IMR-90 (cell line): ENCODE measurements around the gene PAQR7. TPM values are rescaled to one million over a fixed set of nuclear protein-coding genes. Genes with fewer than 3 reads are reported as not detected.

Source experiments
- ATAC-seq: fragments of 200-7000 bp; cut with Tn5 transposase; 2 replicates; pipeline ENCODE4 v1.9.1; 2020; ENCODE audit warnings: low read depth, mild to moderate bottlenecking, moderate library complexity
- BruUV-seq: library from RNA; stranded (reverse); fragments of 400-500 nt; replicated peaks from 2 replicates; lab custom pipeline; 2021; lab: Mats Ljungman, UMichigan
- CTCF ChIA-PET: fragments of 300-600 bp; formaldehyde crosslinking; extraction: SDS; loops from one replicate; lab custom pipeline; 2021; ENCODE audit warnings: antibody characterized with exemption; lab: Yijun Ruan, JAX
- POLR2A ChIA-PET: fragments of 300-600 bp; sonication (Branson Sonifier 250); formaldehyde crosslinking; loops from one replicate; lab custom pipeline; 2022; ENCODE audit warnings: antibody characterized with exemption; ENCODE audit not compliant: unreplicated experiment; lab: Charles Lee
- DNase-seq: peaks from one replicate; pipeline ENCODE4 v3.0.0; 2013
- H2AFZ ChIP-seq: replicated peaks from 2 replicates; pipeline ENCODE3; 2013; ENCODE audit warnings: low read length, mild to moderate bottlenecking; ENCODE audit not compliant: poor library complexity
- H2AK5ac ChIP-seq: 2 replicates; pipeline ENCODE4 v1.6.1; 2013; ENCODE audit warnings: low read depth, low read length, inconsistent platforms
- H2AK9ac ChIP-seq: replicated peaks from 2 replicates; pipeline ENCODE3; 2013; ENCODE audit warnings: mild to moderate bottlenecking, low read depth, low read length, moderate library complexity; ENCODE audit not compliant: poor library complexity
- H2BK120ac ChIP-seq: 2 replicates; pipeline ENCODE4 v1.6.1; 2013; ENCODE audit warnings: low read depth, low read length, inconsistent platforms
- H2BK15ac ChIP-seq: 3 replicates; pipeline ENCODE4 v1.6.1; 2013; ENCODE audit warnings: low read depth, low read length, inconsistent platforms
- H2BK20ac ChIP-seq: 2 replicates; pipeline ENCODE4 v1.6.1; 2013; ENCODE audit warnings: low read depth, mild to moderate bottlenecking, inconsistent platforms, low read length, moderate library complexity
- H2BK5ac ChIP-seq: 2 replicates; pipeline ENCODE4 v1.6.1; 2013; ENCODE audit warnings: mild to moderate bottlenecking, low read depth, low read length, inconsistent platforms; ENCODE audit not compliant: poor library complexity, severe bottlenecking
- H3K14ac ChIP-seq: replicated peaks from 2 replicates; pipeline ENCODE4 v1.6.1; 2013; ENCODE audit warnings: low read depth, low read length, inconsistent platforms
- H3K18ac ChIP-seq: 2 replicates; pipeline ENCODE4 v1.6.1; 2013; ENCODE audit warnings: low read depth, low read length, control low read depth
- H3K23ac ChIP-seq: 2 replicates; pipeline ENCODE4 v1.6.1; 2013; ENCODE audit warnings: low read depth, low read length, inconsistent platforms
- H3K27ac ChIP-seq: 2 replicates; pipeline ENCODE4 v1.5.1; 2013; ENCODE audit warnings: mild to moderate bottlenecking, control low read depth, low read length; ENCODE audit not compliant: insufficient read depth
- H3K27me3 ChIP-seq: 2 replicates; pipeline ENCODE4 v1.6.1; 2013; ENCODE audit warnings: low read length; ENCODE audit not compliant: control insufficient read depth, insufficient read depth
- H3K36me3 ChIP-seq: 2 replicates; pipeline ENCODE4 v1.6.1; 2013; ENCODE audit warnings: low read length, mixed read lengths; ENCODE audit not compliant: control insufficient read depth, insufficient read depth
- H3K4ac ChIP-seq: 2 replicates; pipeline ENCODE4 v1.6.1; 2013; ENCODE audit warnings: low read depth, low read length, inconsistent platforms
- H3K4me1 ChIP-seq: 2 replicates; pipeline ENCODE4 v1.6.1; 2013; ENCODE audit warnings: low read length, mixed read lengths; ENCODE audit not compliant: control insufficient read depth, insufficient read depth
- H3K4me2 ChIP-seq: 2 replicates; pipeline ENCODE4 v1.6.1; 2013; ENCODE audit warnings: low read depth, mild to moderate bottlenecking, control low read depth, low read length, moderate library complexity
- H3K4me3 ChIP-seq: 2 replicates; pipeline ENCODE4 v1.5.1; 2013; ENCODE audit warnings: low read depth, mild to moderate bottlenecking, control low read depth, low read length, moderate library complexity; ENCODE audit not compliant: insufficient read depth
- H3K56ac ChIP-seq: 2 replicates; pipeline ENCODE4 v1.6.1; 2013; ENCODE audit warnings: low read length, inconsistent platforms; ENCODE audit not compliant: insufficient read depth; ENCODE audit errors: extremely low read depth
- H3K79me1 ChIP-seq, 2 experiments: 2 replicates each; pipeline ENCODE4 v1.6.1; 2013; ENCODE audit warnings: low read length in 2 of 2, inconsistent platforms in 1 of 2, low read depth in 1 of 2
- H3K9ac ChIP-seq: 2 replicates; pipeline ENCODE4 v1.6.1; 2013; ENCODE audit warnings: low read depth, low read length, control low read depth
- H3K9me1 ChIP-seq: 2 replicates; pipeline ENCODE4 v1.6.1; 2013; ENCODE audit warnings: low read length, inconsistent platforms; ENCODE audit not compliant: insufficient read depth
- H3K9me3 ChIP-seq: 2 replicates; pipeline ENCODE4 v1.6.1; 2013; ENCODE audit warnings: low read length; ENCODE audit not compliant: control insufficient read depth, insufficient read depth
- H4K20me1 ChIP-seq: 2 replicates; pipeline ENCODE4 v1.6.1; 2013; ENCODE audit warnings: low read length, inconsistent platforms; ENCODE audit not compliant: insufficient read depth
- H4K5ac ChIP-seq: 2 replicates; pipeline ENCODE4 v1.6.1; 2013; ENCODE audit warnings: mild to moderate bottlenecking, low read depth, low read length, control low read depth
- H4K8ac ChIP-seq, 2 experiments: 2 replicates each; pipeline ENCODE4 v1.6.1; 2013; ENCODE audit warnings: low read depth in 2 of 2, low read length in 2 of 2, control low read depth in 1 of 2, inconsistent platforms in 1 of 2
- H4K91ac ChIP-seq: 2 replicates; pipeline ENCODE4 v1.6.1; 2013; ENCODE audit warnings: low read depth, low read length, inconsistent platforms; ENCODE audit not compliant: insufficient read depth
- BHLHE40 ChIP-seq: fragments of 150-350 bp; IDR thresholded peaks from 2 replicates; pipeline ENCODE4 v1.6.1; 2016; ENCODE audit warnings: mild to moderate bottlenecking, low read depth, low read length
- CEBPB ChIP-seq: IDR thresholded peaks from 2 replicates; pipeline ENCODE4 v1.6.1; 2012; ENCODE audit warnings: low read depth, low read length, improper control_type of control experiment
- CHD1 ChIP-seq: IDR thresholded peaks from 2 replicates; pipeline ENCODE4 v1.6.1; 2012; ENCODE audit warnings: low read depth, low read length, improper control_type of control experiment
- CTCF ChIP-seq: conservative IDR thresholded peaks from 2 replicates; pipeline ENCODE4 v1.5.1; 2012; ENCODE audit warnings: mild to moderate bottlenecking, low read depth, low read length, improper control_type of control experiment
- FOS ChIP-seq: fragments of 150-350 bp; IDR thresholded peaks from 2 replicates; pipeline ENCODE4 v1.6.1; 2016; ENCODE audit warnings: low read depth, low read length
- MAFK ChIP-seq: IDR thresholded peaks from 2 replicates; pipeline ENCODE4 v1.6.1; 2012; ENCODE audit warnings: low read depth, low read length, improper control_type of control experiment
- MAZ ChIP-seq: IDR thresholded peaks from 2 replicates; pipeline ENCODE4 v1.6.1; 2012; ENCODE audit warnings: low read depth, mild to moderate bottlenecking, low read length, improper control_type of control experiment, moderate library complexity, borderline replicate concordance
- MXI1 ChIP-seq: IDR thresholded peaks from 2 replicates; pipeline ENCODE4 v1.6.1; 2012; ENCODE audit warnings: low read depth, mild to moderate bottlenecking, low read length, moderate library complexity, borderline replicate concordance
- NFE2L2 ChIP-seq: fragments of 150-350 bp; IDR thresholded peaks from 2 replicates; pipeline ENCODE4 v1.6.1; 2016; ENCODE audit warnings: low read depth, mild to moderate bottlenecking, low read length
- POLR2A ChIP-seq: IDR thresholded peaks from 2 replicates; pipeline ENCODE4 v1.6.1; 2012; ENCODE audit warnings: mild to moderate bottlenecking, low read depth, low read length
- RAD21 ChIP-seq: IDR thresholded peaks from 2 replicates; pipeline ENCODE4 v1.6.1; 2012; ENCODE audit warnings: low read length, improper control_type of control experiment
- RCOR1 ChIP-seq: IDR thresholded peaks from 2 replicates; pipeline ENCODE4 v1.6.1; 2012; ENCODE audit warnings: mild to moderate bottlenecking, low read length, improper control_type of control experiment; ENCODE audit not compliant: insufficient replicate concordance
- RFX5 ChIP-seq: IDR thresholded peaks from 2 replicates; pipeline ENCODE4 v1.8.0; 2012; ENCODE audit warnings: low read depth, mild to moderate bottlenecking, low read length, moderate library complexity
- SMC3 ChIP-seq: fragments of 150-350 bp; IDR thresholded peaks from 2 replicates; pipeline ENCODE4 v1.6.1; 2016; ENCODE audit warnings: low read depth, mild to moderate bottlenecking, antibody characterized with exemption, low read length, moderate library complexity
- USF2 ChIP-seq: fragments of 150-350 bp; IDR thresholded peaks from 2 replicates; pipeline ENCODE4 v1.6.1; 2017; ENCODE audit warnings: mild to moderate bottlenecking, antibody characterized with exemption, low read length, low read depth
- WGBS, 2 experiments: methylation state at CpG; one replicate each; pipeline versions ENCODE4 v1.1.5 to v1.1.7; 2013; ENCODE audit warnings: missing lambda C conversion rate in 2 of 2; ENCODE audit not compliant: insufficient read length in 1 of 2; ENCODE audit errors: extremely low coverage in 2 of 2; 5-methylcytosine and 5-hydroxymethylcytosine counted together
- dilution Hi-C: fragments of 300-500 bp; cut with HindIII; formaldehyde crosslinking; loops from one replicate; pipeline ENCODE4 v1.14.3; 2018; ENCODE audit warnings: low sequenced_read_pairs; ENCODE audit not compliant: unreplicated experiment
- in situ Hi-C: fragments of 300-500 bp; cut with MboI; formaldehyde crosslinking; loops from 3 replicates; pipeline ENCODE4 v1.14.3; 2019; ENCODE audit warnings: low sequenced_read_pairs, inconsistent platforms, mixed read lengths
- intact Hi-C: fragments of 100-400 bp; cut with micrococcal nuclease; formaldehyde crosslinking; loops from 2 replicates; pipeline ENCODE4 v1.10.0; 2022
- polyA plus RNA-seq, 3 experiments: library from polyadenylated mRNA; depleted of rRNA; stranded (reverse); fragments of >200 nt; gene quantifications; 2 replicates each; pipeline ENCODE4 v1.2.3, GENCODE V29; 2012; ENCODE audit warnings: low replicate concordance in 1 of 3
- total RNA-seq: library from RNA; depleted of rRNA; stranded (reverse); fragments of >200 nt; gene quantifications from 2 replicates; pipeline ENCODE4 v1.2.3, GENCODE V29; 2012
- TF ChIP-seq, protein P1 (sequence below): fragments of 150-350 bp; IDR thresholded peaks from 2 replicates; pipeline ENCODE4 v1.6.1; 2016; ENCODE audit warnings: low read depth, mild to moderate bottlenecking, low read length, moderate library complexity, borderline replicate concordance

PAQR7 gene
- total and polyA plus RNA-seq, 2 of the 4 experiments (the other 2 are of a cell fraction) = 9.0 to 12.9 TPM

GRCh38 chr1:25872713-25873112 is 2.8 kb downstream of the PAQR7 start:
- Histone ChIP-seq H3K27ac (no peak overlapping the region), H3K9ac (no peak overlapping the region), H2AFZ (no peak overlapping the region), H3K27me3 (no peaks in the 10 kb centered on the region), H4K91ac (no peak overlapping the region), H3K23ac (no peak overlapping the region), H3K36me3 (peaks cover 15% of the 10 kb centered on the region), H3K56ac (no peak overlapping the region), H3K9me1 (peaks cover 9% of the 10 kb centered on the region; the same call in 1 of the 2 replicates), H2BK5ac (no peak overlapping the region), H3K14ac (no peak overlapping the region), H4K5ac (no peak overlapping the region), H3K4ac (no peak overlapping the region), H2AK5ac (no peak overlapping the region), H4K8ac (no peak overlapping the region), H3K18ac (no peak overlapping the region), H4K20me1 (0 out of 2 replicates have a peak, but pooled peaks cover 3% of the 10 kb centered on the region), H2BK20ac (no peak overlapping the region), H2AK9ac (no peak overlapping the region), H3K4me2 (no peak overlapping the region), H2BK15ac (no peak overlapping the region), H3K4me1 (peaks cover 18% of the 10 kb centered on the region), H3K9me3 (no peaks in the 10 kb centered on the region), H3K79me1 (peaks cover 42 to 46% of the 10 kb centered on the region in 2 experiments), H2BK120ac (no peak overlapping the region), H3K4me3 (no peak overlapping the region)
- CTCF ChIA-PET = interaction anchor here (0.8 kb wide), 1 partner anchor 23 kb away, joined by 3 read pairs; no protein-coding TSS in a partner anchor
- POLR2A ChIA-PET = no interaction called here
- intact Hi-C loops = no loop called here
- ATAC-seq (no peak), DNase-seq (no peak)
- dilution Hi-C loops = no loop called here
- TSS peak; percentile 27 for BruUV-seq
- in situ Hi-C loops = no loop called here
- no CpG with 5 or more reads among the region's 2 CpGs for WGBS, 2 experiments
- TF ChIP-seq MAZ (no peak), USF2 (no peak), RAD21 (no peak), BHLHE40 (no peak), POLR2A (no peak), CTCF (no peak), CHD1 (no peak), MAFK (no peak), MXI1 (no peak), CEBPB (no peak), FOS (no peak), RCOR1 (no peak), SMC3 (no peak), RFX5 (no peak), NFE2L2 (no peak)
- TF ChIP-seq, protein P1, sequence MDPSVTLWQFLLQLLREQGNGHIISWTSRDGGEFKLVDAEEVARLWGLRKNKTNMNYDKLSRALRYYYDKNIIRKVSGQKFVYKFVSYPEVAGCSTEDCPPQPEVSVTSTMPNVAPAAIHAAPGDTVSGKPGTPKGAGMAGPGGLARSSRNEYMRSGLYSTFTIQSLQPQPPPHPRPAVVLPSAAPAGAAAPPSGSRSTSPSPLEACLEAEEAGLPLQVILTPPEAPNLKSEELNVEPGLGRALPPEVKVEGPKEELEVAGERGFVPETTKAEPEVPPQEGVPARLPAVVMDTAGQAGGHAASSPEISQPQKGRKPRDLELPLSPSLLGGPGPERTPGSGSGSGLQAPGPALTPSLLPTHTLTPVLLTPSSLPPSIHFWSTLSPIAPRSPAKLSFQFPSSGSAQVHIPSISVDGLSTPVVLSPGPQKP = no peak
